PC-3 (cell line): ENCODE measurements around the gene ARHGAP6. TPM values are rescaled to one million over a fixed set of nuclear protein-coding genes. Genes with fewer than 3 reads are reported as not detected.

Experiments
- ATAC-seq: fragments of 200-7000 bp; cut with Tn5 transposase; 2 replicates; pipeline ENCODE4 v1.9.1; 2020; ENCODE audit warnings: mild to moderate bottlenecking, moderate library complexity
- BruUV-seq: library from RNA; stranded (reverse); fragments of 400-500 nt; replicated peaks from 2 replicates; lab custom pipeline; 2021; lab: Mats Ljungman, UMichigan
- CTCF ChIA-PET: fragments of 300-600 bp; sonication (Branson Sonifier 250); formaldehyde crosslinking; loops from one replicate; lab custom pipeline; 2022; ENCODE audit warnings: antibody characterized with exemption; lab: Charles Lee
- POLR2A ChIA-PET: fragments of 300-600 bp; sonication (Branson Sonifier 250); formaldehyde crosslinking; loops from one replicate; lab custom pipeline; 2022; ENCODE audit warnings: antibody characterized with exemption; ENCODE audit not compliant: unreplicated experiment; lab: Charles Lee
- DNase-seq: peaks from one replicate; pipeline ENCODE4 v3.0.0-alpha.2; 2015
- H2AFZ ChIP-seq: fragments of 300-600 bp; sonication (generic); 2 replicates; pipeline ENCODE4 v1.6.0; 2016; ENCODE audit warnings: antibody characterized with exemption, low read length
- H3F3A ChIP-seq: fragments of 300-600 bp; sonication (generic); one replicate; pipeline ENCODE4 v1.6.0; 2017; ENCODE audit warnings: antibody characterized with exemption, low read length, control low read depth, mild to moderate bottlenecking; ENCODE audit not compliant: unreplicated experiment
- H3K27ac ChIP-seq: fragments of 300-600 bp; sonication (generic); 2 replicates; pipeline ENCODE4 v1.5.1; 2016; ENCODE audit warnings: mild to moderate bottlenecking, low read length
- H3K27me3 ChIP-seq: fragments of 300-600 bp; sonication (generic); 2 replicates; pipeline ENCODE4 v1.6.1; 2016; ENCODE audit warnings: low read length, mixed read lengths
- H3K36me3 ChIP-seq: fragments of 300-600 bp; sonication (generic); 2 replicates; pipeline ENCODE4 v1.6.1; 2016; ENCODE audit warnings: low read depth, mixed run types, low read length, mixed read lengths
- H3K4me1 ChIP-seq: fragments of 300-600 bp; sonication (generic); 2 replicates; pipeline ENCODE4 v1.5.1; 2016; ENCODE audit warnings: low read length; ENCODE audit not compliant: insufficient read depth
- H3K4me2 ChIP-seq: fragments of 300-600 bp; sonication (generic); 2 replicates; pipeline ENCODE4 v1.6.0; 2016; ENCODE audit warnings: low read length
- H3K4me3 ChIP-seq: fragments of 300-600 bp; sonication (generic); 2 replicates; pipeline ENCODE4 v1.5.1; 2016; ENCODE audit warnings: mild to moderate bottlenecking, low read length, mixed read lengths
- H3K79me2 ChIP-seq: fragments of 300-600 bp; sonication (generic); 2 replicates; pipeline ENCODE4 v1.6.1; 2017; ENCODE audit warnings: low read length, mixed read lengths
- H3K9ac ChIP-seq: fragments of 300-600 bp; sonication (generic); 2 replicates; pipeline ENCODE4 v1.6.0; 2016; ENCODE audit warnings: mild to moderate bottlenecking, low read length
- H3K9me2 ChIP-seq: fragments of 300-600 bp; sonication (generic); replicated peaks from 2 replicates; pipeline ENCODE4 v1.6.1; 2016; ENCODE audit warnings: mixed run types, low read length, mixed read lengths
- H3K9me3 ChIP-seq: fragments of 300-600 bp; sonication (generic); 2 replicates; pipeline ENCODE4 v1.6.1; 2016; ENCODE audit warnings: low read length, mixed read lengths
- H4K20me1 ChIP-seq: fragments of 300-600 bp; sonication (generic); 2 replicates; pipeline ENCODE4 v1.6.1; 2016; ENCODE audit warnings: low read length, mixed read lengths
- EZH2 ChIP-seq: fragments of 300-600 bp; sonication (generic); IDR thresholded peaks from one replicate; pipeline ENCODE4 v1.6.1; 2017; ENCODE audit warnings: antibody characterized with exemption, mild to moderate bottlenecking, low read length; ENCODE audit not compliant: unreplicated experiment
- EZH2phosphoT487 ChIP-seq: fragments of 300-600 bp; sonication (generic); IDR thresholded peaks from 2 replicates; pipeline ENCODE4 v1.6.1; 2018; ENCODE audit warnings: mild to moderate bottlenecking, antibody characterized with exemption, low read length, borderline replicate concordance
- intact Hi-C: fragments of 100-400 bp; cut with micrococcal nuclease; formaldehyde crosslinking; loops from 2 replicates; pipeline ENCODE4 v1.9.0; 2023
- total RNA-seq: library from RNA; depleted of rRNA; stranded (reverse); fragments of >200 nt; gene quantifications from 2 replicates; pipeline ENCODE4 v1.2.3, GENCODE V29; 2014
- TF ChIP-seq, protein P1 (sequence below): fragments of 300-600 bp; sonication (generic); conservative IDR thresholded peaks from 2 replicates; pipeline ENCODE4 v1.5.1; 2017; ENCODE audit warnings: antibody characterized with exemption, low read depth, mild to moderate bottlenecking, low read length

Gene ARHGAP6
- total RNA-seq, 1 experiment from 2014 or later = 2.8 TPM

DNA sequence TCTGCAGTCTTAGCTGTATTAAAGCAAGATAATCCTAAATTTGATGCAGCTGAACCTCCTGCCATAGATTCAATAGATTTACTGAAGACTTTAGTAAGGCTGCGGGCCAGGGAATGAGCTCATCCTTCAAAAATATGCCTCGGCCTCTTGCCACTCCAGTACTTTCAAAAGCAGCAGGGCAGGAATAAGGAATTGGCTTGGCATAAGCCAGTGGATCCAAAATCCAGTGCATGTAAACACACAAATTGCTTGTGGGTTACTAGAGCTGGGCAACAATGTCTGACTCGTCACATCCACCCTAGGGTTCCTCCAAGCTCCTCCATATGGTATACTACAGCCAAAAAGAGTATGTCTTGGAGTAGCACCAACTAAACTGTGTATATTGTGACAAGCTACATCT, 207.6 kb downstream of the ARHGAP6 start:
- ATAC-seq = peak; percentile 50; the same call in 1 of the 2 replicates
- POLR2A ChIA-PET = no interaction called here

DNA sequence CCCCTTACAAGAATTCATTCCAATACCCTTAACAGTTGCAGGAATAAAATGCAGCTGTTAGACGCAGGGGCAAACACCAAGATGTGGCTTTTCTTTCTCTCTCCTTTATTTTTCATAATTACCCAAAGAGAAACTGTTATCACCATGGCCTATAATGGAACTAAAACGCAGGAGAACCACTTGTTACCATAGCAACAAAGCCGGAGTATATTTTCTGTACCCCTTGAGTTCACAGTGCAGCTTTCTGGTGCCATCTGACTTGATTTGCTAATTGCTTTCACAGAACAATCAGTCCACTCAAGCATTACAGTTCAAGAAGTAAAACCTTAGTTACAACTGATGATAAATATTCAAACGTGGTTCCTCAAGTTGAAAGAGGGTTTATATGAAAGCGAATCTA, 214.6 kb downstream of the ARHGAP6 start:
- Histone ChIP-seq H3K4me1 (no peaks in the 10 kb centered on the region), H3K27ac (no peak overlapping the region), H3K4me2 (no peak overlapping the region), H3K27me3 (no peaks in the 10 kb centered on the region), H3K9ac (no peak overlapping the region), H3K9me3 (no peaks in the 10 kb centered on the region), H2AFZ (no peak overlapping the region), H3K4me3 (no peak overlapping the region), H3F3A (no peaks in the 10 kb centered on the region), H3K36me3 (no peaks in the 10 kb centered on the region), H3K9me2 (no peaks in the 10 kb centered on the region), H4K20me1 (no peaks in the 10 kb centered on the region), H3K79me2 (no peaks in the 10 kb centered on the region)
- POLR2A ChIA-PET = no interaction called here
- DNase-seq (no peak), ATAC-seq (no peak)
- CTCF ChIA-PET = no interaction called here
- BruUV-seq = no TSS peak
- intact Hi-C loops = no loop called here
- TF ChIP-seq EZH2phosphoT487 (no peak), EZH2 (no peak)
- TF ChIP-seq, protein P1, sequence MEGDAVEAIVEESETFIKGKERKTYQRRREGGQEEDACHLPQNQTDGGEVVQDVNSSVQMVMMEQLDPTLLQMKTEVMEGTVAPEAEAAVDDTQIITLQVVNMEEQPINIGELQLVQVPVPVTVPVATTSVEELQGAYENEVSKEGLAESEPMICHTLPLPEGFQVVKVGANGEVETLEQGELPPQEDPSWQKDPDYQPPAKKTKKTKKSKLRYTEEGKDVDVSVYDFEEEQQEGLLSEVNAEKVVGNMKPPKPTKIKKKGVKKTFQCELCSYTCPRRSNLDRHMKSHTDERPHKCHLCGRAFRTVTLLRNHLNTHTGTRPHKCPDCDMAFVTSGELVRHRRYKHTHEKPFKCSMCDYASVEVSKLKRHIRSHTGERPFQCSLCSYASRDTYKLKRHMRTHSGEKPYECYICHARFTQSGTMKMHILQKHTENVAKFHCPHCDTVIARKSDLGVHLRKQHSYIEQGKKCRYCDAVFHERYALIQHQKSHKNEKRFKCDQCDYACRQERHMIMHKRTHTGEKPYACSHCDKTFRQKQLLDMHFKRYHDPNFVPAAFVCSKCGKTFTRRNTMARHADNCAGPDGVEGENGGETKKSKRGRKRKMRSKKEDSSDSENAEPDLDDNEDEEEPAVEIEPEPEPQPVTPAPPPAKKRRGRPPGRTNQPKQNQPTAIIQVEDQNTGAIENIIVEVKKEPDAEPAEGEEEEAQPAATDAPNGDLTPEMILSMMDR = no peak

More for the DNA sequence above, 207.6 kb downstream of the ARHGAP6 start:
- Histone ChIP-seq H3K27me3 (no peaks in the 10 kb centered on the region), H2AFZ (no peak overlapping the region), H3K36me3 (no peaks in the 10 kb centered on the region), H3K4me2 (no peak overlapping the region), H3K79me2 (no peaks in the 10 kb centered on the region), H3K9me3 (no peaks in the 10 kb centered on the region), H3K9ac (no peak overlapping the region), H3K27ac (no peak overlapping the region), H3K4me3 (no peak overlapping the region), H3K9me2 (no peaks in the 10 kb centered on the region), H4K20me1 (no peaks in the 10 kb centered on the region), H3F3A (no peaks in the 10 kb centered on the region), H3K4me1 (peaks cover 7% of the 10 kb centered on the region; the same call in 1 of the 2 replicates)
- no TSS peak for BruUV-seq
- peak; percentile 50 for DNase-seq
- intact Hi-C loops = no loop called here
- TF ChIP-seq EZH2 = no peak
- no peak for TF ChIP-seq EZH2phosphoT487
- TF ChIP-seq, protein P1 = no peak
- CTCF ChIA-PET = interaction anchor here (0.6 kb wide), 1 partner anchor 484 kb away, joined by 7 read pairs; no protein-coding TSS in a partner anchor

DNA sequence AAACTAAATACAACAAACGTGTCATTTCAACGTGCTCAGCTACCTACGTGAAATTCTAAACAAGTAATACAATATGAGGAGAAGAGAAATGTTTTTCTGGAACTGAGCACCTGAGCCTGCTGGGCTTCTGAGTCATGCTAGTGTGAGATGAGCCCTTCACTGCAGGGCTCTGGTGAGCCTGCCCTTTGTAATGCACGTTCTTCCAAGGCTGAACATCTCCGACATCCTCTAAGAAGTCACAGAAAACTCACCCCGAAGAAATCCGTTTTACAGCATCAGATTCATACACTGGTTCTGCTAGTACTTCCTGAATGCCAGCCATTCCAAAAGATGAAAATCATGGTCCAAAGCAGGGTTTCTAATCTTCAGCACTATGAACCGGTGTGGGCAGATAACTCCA, 215.4 kb downstream of the ARHGAP6 start:
- BruUV-seq = no TSS peak
- TF ChIP-seq EZH2phosphoT487 (no peak), EZH2 (no peak)
- TF ChIP-seq, protein P1 = no peak
- Histone ChIP-seq H3F3A (no peaks in the 10 kb centered on the region), H3K9me2 (no peaks in the 10 kb centered on the region), H3K4me2 (no peak overlapping the region), H4K20me1 (no peaks in the 10 kb centered on the region), H3K36me3 (no peaks in the 10 kb centered on the region), H3K79me2 (no peaks in the 10 kb centered on the region), H2AFZ (no peak overlapping the region), H3K4me1 (no peaks in the 10 kb centered on the region), H3K9me3 (no peaks in the 10 kb centered on the region), H3K27me3 (no peaks in the 10 kb centered on the region), H3K27ac (no peak overlapping the region), H3K9ac (no peak overlapping the region), H3K4me3 (no peak overlapping the region)
- POLR2A ChIA-PET = no interaction called here
- DNase-seq (no peak), ATAC-seq (no peak)
- intact Hi-C loops = no loop called here
- CTCF ChIA-PET = no interaction called here
